Loucy (cell line): ENCODE results near the gene BUD31.

ENCODE experiments used
- CTCF ChIP-seq: fragments of 200-600 bp; sonication (generic); conservative IDR thresholded peaks from 2 replicates; pipeline ENCODE4 v1.5.1; 2014; ENCODE audit warnings: mild to moderate bottlenecking, antibody characterized with exemption, low read length
- EZH2phosphoT487 ChIP-seq: fragments of 200-600 bp; IDR thresholded peaks from 2 replicates; pipeline ENCODE4 v1.6.1; 2018; ENCODE audit warnings: antibody characterized with exemption, mild to moderate bottlenecking, moderate library complexity, borderline replicate concordance

- TF ChIP-seq CTCF (no peak), EZH2phosphoT487 (no peak)
These were observed at the start of gene BUD31, which contains the start of gene PDAP1 for GRCh38 chr7:99408379-99409191.
